GM12865 (cell line): ENCODE measurements around the gene ABAT.

ENCODE experiments used
- DNase-seq: peaks from one replicate; pipeline ENCODE4 v3.0.0; 2010; ENCODE audit warnings: low read depth
- H3K4me3 ChIP-seq: 2 replicates; pipeline ENCODE4 v1.5.1; 2011; ENCODE audit warnings: mild to moderate bottlenecking, low read depth, low read length, control low read depth
- CTCF ChIP-seq: IDR thresholded peaks from 2 replicates; pipeline ENCODE4 v1.5.1; 2011; ENCODE audit warnings: low read length, control low read depth, low read depth, inconsistent platforms; ENCODE audit not compliant: insufficient read depth; ENCODE audit errors: missing control alignments

ABAT gene

GRCh38 chr16:8804313-8804712 is 129.9 kb downstream of the ABAT start:
- no peak overlapping the region for H3K4me3 ChIP-seq
- DNase-seq, result no peak
- TF ChIP-seq CTCF, result no peak

GRCh38 chr16:8806272-8806983 is 132.0 kb downstream of the ABAT start:
- H3K4me3 ChIP-seq, result no peak overlapping the region
- TF ChIP-seq CTCF, result no peak
- DNase-seq, result no peak

GRCh38 chr16:8807189-8807588 is 132.8 kb downstream of the ABAT start:
- no peak for DNase-seq
- no peak for TF ChIP-seq CTCF
- no peak overlapping the region for H3K4me3 ChIP-seq

GRCh38 chr16:8808009-8808408 is 133.6 kb downstream of the ABAT start:
- no peak for TF ChIP-seq CTCF
- no peak for DNase-seq
- no peak overlapping the region for H3K4me3 ChIP-seq

GRCh38 chr16:8808613-8809353 is 134.4 kb downstream of the ABAT start:
- no peak overlapping the region for H3K4me3 ChIP-seq
- no peak for DNase-seq
- no peak for TF ChIP-seq CTCF

- no peak overlapping the region for H3K4me3 ChIP-seq
- TF ChIP-seq CTCF, result no peak
- no peak for DNase-seq
Observed at GRCh38 chr16:8812162-8812843, 137.9 kb downstream of the ABAT start.
